Adrenal gland (tissue), 12 donors: Measurements from ENCODE around the gene ZSCAN5A. TPM values are rescaled to one million over a fixed set of nuclear protein-coding genes. Genes with fewer than 3 reads are reported as not detected.

Experiments used
- DNase-seq, 7 donors: peaks; one replicate each; pipeline ENCODE4 v3.0.0-alpha.2; 2019 to 2020
- H3K27ac ChIP-seq, 5 donors: fragments of 200-600 bp; sonication (generic) in 4 of 5; 1 replicate in 3 of 5; 2 replicates in 2 of 5; pipeline versions ENCODE4 v1.5.1 to v1.8.0; 2016 to 2020; ENCODE audit warnings: mild to moderate bottlenecking in 1 of 5
- H3K27me3 ChIP-seq: fragments of 200-600 bp; 2 replicates; pipeline ENCODE4 v1.8.0; 2021
- H3K36me3 ChIP-seq, 2 donors: fragments of 200-600 bp; replicated peaks in 1 of 2; 1 replicate in 1 of 2; 2 replicates in 1 of 2; pipeline versions ENCODE4 v1.5.1 to v1.8.0; 2018 to 2022
- H3K4me1 ChIP-seq, 2 donors: fragments of 200-600 bp; replicated peaks in 1 of 2; 1 replicate in 1 of 2; 2 replicates in 1 of 2; pipeline versions ENCODE4 v1.5.1 to v1.8.0; 2018 to 2021
- H3K4me3 ChIP-seq, 4 donors: fragments of 200-600 bp; sonication (generic) in 3 of 4; one replicate each; pipeline ENCODE4 v1.5.1; 2016 to 2018
- H3K9me3 ChIP-seq, 3 donors: fragments of 200-600 bp; sonication (generic) in 1 of 3; replicated peaks in 1 of 3; 1 replicate in 2 of 3; 2 replicates in 1 of 3; pipeline versions ENCODE4 v1.5.1 to v1.8.0; 2016 to 2021
- CTCF ChIP-seq, 6 experiments: fragments of 450-650 bp in 4 of 6; fragments of 200-600 bp in 2 of 6; sonication (generic) in 1 of 6; IDR thresholded peaks; 1 replicate in 5 of 6; 2 replicates in 1 of 6; pipeline versions ENCODE4 v1.5.1 to v1.8.0; 2016 to 2021; ENCODE audit warnings: antibody characterized with exemption in 6 of 6, mild to moderate bottlenecking in 2 of 6, moderate library complexity in 1 of 6
- POLR2A ChIP-seq, 2 donors: fragments of 450-650 bp; IDR thresholded peaks; one replicate each; pipeline ENCODE4 v1.6.1; 2017; ENCODE audit warnings: antibody characterized with exemption in 2 of 2, mild to moderate bottlenecking in 2 of 2, moderate library complexity in 1 of 2
- WGBS, 4 donors: extraction: QIAGEN DNeasy Blood & Tissue Kit in 2 of 4; methylation state at CpG; one replicate each; pipeline versions ENCODE4 v1.1.5 to v1.1.7; 2013 to 2017; 5-methylcytosine and 5-hydroxymethylcytosine counted together
- intact Hi-C, 2 donors: fragments of 100-400 bp; cut with DNase I; formaldehyde crosslinking; loops; one replicate each; pipeline versions ENCODE4 v1.14.1 to v1.15.0; 2022 to 2023
- polyA plus RNA-seq, 3 donors: library from polyadenylated mRNA; stranded (reverse); fragments of 200-250 nt in 2 of 3; fragments of 350-450 nt in 1 of 3; fragmentation: Illumina TruSeq in 1 of 3; extraction: RNeasy Lipid Tissue Mini Kit (QIAGEN cat#74804) in 1 of 3; gene quantifications; one replicate each; pipeline ENCODE4 v1.2.3, GENCODE V29; 2013 to 2014
- total RNA-seq, 9 donors: library from RNA; depleted of rRNA in 4 of 9; stranded (reverse); fragments of >200 nt in 4 of 9; fragments of 120-200 nt in 1 of 9; fragmentation: NEBNext Ultra II Directional in 1 of 9; extraction: Animal tissue kit (Norgen Biotek cat#: 25700) in 1 of 9; gene quantifications; one replicate each; pipeline versions ENCODE4 v1.1.0 to v1.2.4, GENCODE V29; 2013 to 2023
- donor health status: healthy with polysubstance abuse.
- donor health status: Bipolar disorder and iron deficiency.
- donor health status: DM: yes; HTN: yes; CAD: no.
- donor health status: DM: no; HTN: no; CAD: no.
- donor health status: DM: no; HTN: no; CAD: no.
- donor health status: DM: yes; HTN: yes; CAD: no.

The ZSCAN5A gene
- total and polyA plus RNA-seq, 12 donors, result 4.5 to 20.1 (median 8.1) TPM

GRCh38 chr19:56333506-56333905 lies 18.9 kb upstream of the ZSCAN5A start:
- Histone ChIP-seq H3K27me3 (no peaks in the 10 kb centered on the region), H3K4me3 (no peak overlapping the region), H3K36me3 (no peaks in the 10 kb centered on the region), H3K27ac (no peak overlapping the region), H3K9me3 (no peaks in the 10 kb centered on the region), H3K4me1 (no peaks in the 10 kb centered on the region)
- intact Hi-C loops, result no loop called here
- TF ChIP-seq POLR2A (IDR thresholded peaks at IDR 0.05) (no peak), CTCF (IDR thresholded peaks at IDR 0.05) (peak; percentile 27 to 72 (median 65))
- peak in 6 of 7 donors; percentile 30 to 72 (median 50) for DNase-seq

- Histone ChIP-seq H3K27me3 (no peaks in the 10 kb centered on the region), H3K4me1 (no peaks in the 10 kb centered on the region), H3K4me3 (no peak overlapping the region), H3K27ac (no peak overlapping the region), H3K9me3 (no peaks in the 10 kb centered on the region), H3K36me3 (no peaks in the 10 kb centered on the region)
- intact Hi-C loops, result no loop called here
- DNase-seq, result no peak
- TF ChIP-seq POLR2A (IDR thresholded peaks at IDR 0.05), result no peak
- no peak for TF ChIP-seq CTCF (IDR thresholded peaks at IDR 0.05)
These were observed 18.1 kb upstream of the ZSCAN5A start for GRCh38 chr19:56332695-56333094.

GRCh38 chr19:56324436-56324835 lies 9.8 kb upstream of the ZSCAN5A start:
- no peak overlapping the region for H3K27ac ChIP-seq
- DNase-seq, result no peak
- no peaks in the 10 kb centered on the region for H3K9me3 ChIP-seq
- H3K27me3 ChIP-seq, result no peaks in the 10 kb centered on the region
- no peak overlapping the region for H3K4me3 ChIP-seq
- H3K4me1 ChIP-seq, result peaks cover 0 to 3% of the 10 kb centered on the region in 2 donors
- intact Hi-C loops, result loop anchor here in 1 of 2 donors (10.0 kb wide), 1 partner anchor 250 kb away; no protein-coding TSS in a partner anchor
- no peak for TF ChIP-seq POLR2A (IDR thresholded peaks at IDR 0.05)
- H3K36me3 ChIP-seq, result no peaks in the 10 kb centered on the region
- 55 to 83% (median 67%) methylated on average over 1 of the region's 1 CpG for WGBS, 4 donors

GRCh38 chr19:56321989-56322440 lies 7.4 kb upstream of the ZSCAN5A start:
- no peaks in the 10 kb centered on the region for H3K9me3 ChIP-seq
- H3K4me1 ChIP-seq, result peaks cover 0 to 3% of the 10 kb centered on the region in 2 donors
- TF ChIP-seq CTCF (IDR thresholded peaks at IDR 0.05) (no peak), POLR2A (IDR thresholded peaks at IDR 0.05) (no peak)
- intact Hi-C loops, result loop anchor here in 1 of 2 donors (10.0 kb wide), 1 partner anchor 247 kb away; no protein-coding TSS in a partner anchor
- WGBS, 4 donors, result 68 to 85% (median 74%) methylated on average over 7 of the region's 7 CpGs
- no peaks in the 10 kb centered on the region for H3K27me3 ChIP-seq
- H3K27ac ChIP-seq, result peak overlapping the region in 2 of 5 donors; percentile 44 to 61
- H3K4me3 ChIP-seq, result no peak overlapping the region
- DNase-seq, result no peak
- H3K36me3 ChIP-seq, result no peaks in the 10 kb centered on the region
